Calu3 (cell line): ENCODE results near the gene MRPS26. TPM values are rescaled to one million over a fixed set of nuclear protein-coding genes. Genes with fewer than 3 reads are reported as not detected.

ENCODE experiments used
- BruUV-seq: library from RNA; stranded (reverse); fragments of 400-500 nt; replicated peaks from 2 replicates; lab custom pipeline; 2021; lab: Mats Ljungman, UMichigan
- CTCF ChIA-PET: fragments of 300-600 bp; sonication (Branson Sonifier 250); formaldehyde crosslinking; loops from one replicate; lab custom pipeline; 2022; ENCODE audit warnings: antibody characterized with exemption; lab: Charles Lee
- DNase-seq: peaks from one replicate; pipeline ENCODE4 v3.0.0; 2022
- H3K27ac Mint-ChIP-seq: one replicate; pipeline ENCODE4 v1.8.0; 2022; ENCODE audit warnings: mixed read lengths; ENCODE audit not compliant: unreplicated experiment
- H3K27me3 Mint-ChIP-seq: one replicate; pipeline ENCODE4 v1.8.0; 2022; ENCODE audit warnings: mixed read lengths; ENCODE audit not compliant: unreplicated experiment
- H3K36me3 Mint-ChIP-seq: one replicate; pipeline ENCODE4 v1.8.0; 2022; ENCODE audit warnings: mild to moderate bottlenecking, moderate library complexity, mixed read lengths; ENCODE audit not compliant: insufficient read depth, unreplicated experiment
- H3K4me1 Mint-ChIP-seq: one replicate; pipeline ENCODE4 v1.8.0; 2022; ENCODE audit warnings: mild to moderate bottlenecking, low read depth, mixed read lengths; ENCODE audit not compliant: unreplicated experiment
- H3K4me3 Mint-ChIP-seq: one replicate; pipeline ENCODE4 v1.8.0; 2022; ENCODE audit warnings: mild to moderate bottlenecking, low read depth, moderate library complexity, mixed read lengths; ENCODE audit not compliant: unreplicated experiment
- H3K9me3 Mint-ChIP-seq: one replicate; pipeline ENCODE4 v1.8.0; 2022; ENCODE audit warnings: low read depth, mixed read lengths; ENCODE audit not compliant: unreplicated experiment
- CTCF ChIP-seq: fragments of 200-600 bp; IDR thresholded peaks from one replicate; pipeline ENCODE4 v1.8.0; 2022; ENCODE audit warnings: antibody characterized with exemption; ENCODE audit not compliant: unreplicated experiment
- intact Hi-C: fragments of 100-400 bp; cut with micrococcal nuclease; formaldehyde crosslinking; loops from one replicate; pipeline ENCODE4 v1.10.0; 2022; ENCODE audit not compliant: unreplicated experiment
- total RNA-seq: library from RNA; stranded (reverse); gene quantifications from 2 replicates; pipeline ENCODE4 v1.2.3, GENCODE V29; 2022

Gene MRPS26
- total RNA-seq, 1 experiment from 2014 or later, result 30.7 TPM

- no peak for TF ChIP-seq CTCF
- no peak for DNase-seq
- intact Hi-C loops, result no loop called here
- Mint-ChIP-seq H3K4me3 (no peak overlapping the region), H3K9me3 (no peaks in the 10 kb centered on the region), H3K36me3 (peaks cover 4% of the 10 kb centered on the region), H3K27me3 (no peaks in the 10 kb centered on the region), H3K4me1 (no peaks in the 10 kb centered on the region), H3K27ac (no peak overlapping the region)
- BruUV-seq, result no TSS peak
- CTCF ChIA-PET, result no interaction called here
These were observed 34.7 kb upstream of the MRPS26 start for GRCh38 chr20:3010985-3011723.

DNA sequence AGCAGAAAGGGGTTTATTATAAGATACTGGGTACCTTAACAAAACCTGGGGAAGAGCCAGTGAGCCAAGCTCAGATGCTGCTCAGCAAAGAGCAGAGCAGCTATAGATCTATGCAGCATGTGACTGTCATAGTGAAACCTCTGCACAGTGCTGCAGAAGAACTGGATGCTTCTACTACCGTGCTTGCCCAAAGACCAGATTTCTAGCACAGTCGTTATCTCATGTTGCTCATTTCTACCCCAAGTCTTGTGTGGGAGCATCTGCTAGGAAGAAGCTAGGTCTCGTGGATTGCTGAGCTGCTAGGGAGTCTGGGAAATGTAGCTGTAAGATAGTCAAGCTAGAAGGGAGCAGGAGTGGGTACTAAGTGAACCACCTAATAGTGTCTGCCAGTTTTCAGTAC is 34.1 kb upstream of the MRPS26 start:
- Mint-ChIP-seq H3K36me3 (peaks cover under 1% of the 10 kb centered on the region), H3K4me3 (no peak overlapping the region), H3K4me1 (no peaks in the 10 kb centered on the region), H3K9me3 (no peaks in the 10 kb centered on the region), H3K27me3 (no peaks in the 10 kb centered on the region), H3K27ac (no peak overlapping the region)
- intact Hi-C loops, result no loop called here
- no TSS peak for BruUV-seq
- no peak for DNase-seq
- CTCF ChIA-PET, result no interaction called here
- no peak for TF ChIP-seq CTCF

- DNase-seq, result no peak
- no peaks in the 10 kb centered on the region for H3K36me3 Mint-ChIP-seq
- no peaks in the 10 kb centered on the region for H3K9me3 Mint-ChIP-seq
- intact Hi-C loops, result no loop called here
- CTCF ChIA-PET, result no interaction called here
- H3K4me3 Mint-ChIP-seq, result no peak overlapping the region
- no peaks in the 10 kb centered on the region for H3K27me3 Mint-ChIP-seq
- no TSS peak for BruUV-seq
- no peak overlapping the region for H3K27ac Mint-ChIP-seq
- H3K4me1 Mint-ChIP-seq, result no peaks in the 10 kb centered on the region
- no peak for TF ChIP-seq CTCF
These were observed 32.1 kb upstream of the MRPS26 start for GRCh38 chr20:3013771-3014170.

DNA sequence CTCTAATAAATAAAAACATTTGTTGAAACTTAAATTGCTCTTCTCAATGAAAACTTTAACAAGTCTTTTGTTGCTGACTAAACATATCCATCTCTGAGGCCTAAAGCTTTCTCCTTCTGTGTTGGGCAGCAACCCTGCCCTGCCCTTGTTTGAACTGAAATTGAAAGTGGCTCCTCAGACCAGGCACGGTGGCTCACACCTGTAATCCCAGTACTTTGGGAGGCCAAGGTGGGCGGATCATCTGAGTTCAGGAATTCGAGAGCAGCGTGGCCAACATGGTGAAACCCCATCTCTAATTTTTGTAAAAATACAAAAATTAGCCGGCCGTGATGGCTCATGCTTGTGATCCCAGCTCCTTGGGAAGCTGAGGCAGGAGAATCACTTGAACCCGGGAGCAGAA is 31.7 kb upstream of the MRPS26 start:
- BruUV-seq, result no TSS peak
- no peak overlapping the region for H3K4me3 Mint-ChIP-seq
- H3K36me3 Mint-ChIP-seq, result no peaks in the 10 kb centered on the region

More for the DNA sequence above, 31.7 kb upstream of the MRPS26 start:
- intact Hi-C loops, result no loop called here
- H3K4me1 Mint-ChIP-seq, result no peaks in the 10 kb centered on the region
- TF ChIP-seq CTCF, result no peak
- DNase-seq, result no peak
- H3K27me3 Mint-ChIP-seq, result no peaks in the 10 kb centered on the region
- no peak overlapping the region for H3K27ac Mint-ChIP-seq
- H3K9me3 Mint-ChIP-seq, result no peaks in the 10 kb centered on the region
- CTCF ChIA-PET, result no interaction called here
